ENCODE measurements around the gene ATP5PB.

Gene ATP5PB

DNA sequence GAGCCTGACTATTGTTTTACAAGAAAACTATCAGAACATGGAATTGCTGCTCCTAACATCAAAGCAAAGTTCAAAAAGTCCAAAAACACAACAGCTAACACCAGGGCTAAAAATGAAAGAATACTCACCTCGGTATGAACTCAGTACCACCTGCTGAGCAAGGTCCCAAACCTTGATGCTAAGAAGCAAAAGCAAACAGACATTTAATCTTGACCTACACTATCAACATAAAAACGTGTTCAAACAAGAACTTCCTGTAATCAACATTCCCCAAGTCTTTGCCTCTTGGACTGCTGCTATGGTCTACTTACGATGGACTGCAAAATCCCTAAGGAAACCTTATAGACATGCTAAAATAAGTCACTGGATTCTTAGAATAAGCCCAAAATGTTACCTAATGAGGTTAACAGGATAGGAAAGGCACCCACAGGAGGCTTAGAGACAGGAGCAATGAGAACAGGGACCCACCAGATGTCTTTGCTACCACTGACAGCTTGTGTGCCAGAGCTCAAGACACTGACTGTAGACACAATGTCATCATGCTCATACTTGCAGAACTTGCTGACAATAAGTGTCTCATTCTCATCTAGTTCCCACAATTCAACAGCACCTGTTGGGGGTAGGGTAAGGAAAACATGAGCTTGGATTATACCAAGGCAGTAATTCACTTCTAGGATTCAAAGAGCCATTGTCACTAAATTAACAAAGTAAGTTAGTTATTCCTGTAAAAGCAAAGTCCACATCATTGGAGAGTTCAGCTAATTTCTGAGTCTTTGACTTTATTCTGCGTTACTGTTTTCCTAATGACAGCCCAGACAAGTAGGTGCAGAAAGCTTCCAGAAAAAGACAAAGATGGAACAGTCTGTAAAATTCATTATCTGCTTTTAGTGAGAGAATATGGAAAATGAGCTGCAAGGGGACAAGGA lies 2.0 kb upstream of the ATP5PB start:
- DNase-seq = no peak

DNA sequence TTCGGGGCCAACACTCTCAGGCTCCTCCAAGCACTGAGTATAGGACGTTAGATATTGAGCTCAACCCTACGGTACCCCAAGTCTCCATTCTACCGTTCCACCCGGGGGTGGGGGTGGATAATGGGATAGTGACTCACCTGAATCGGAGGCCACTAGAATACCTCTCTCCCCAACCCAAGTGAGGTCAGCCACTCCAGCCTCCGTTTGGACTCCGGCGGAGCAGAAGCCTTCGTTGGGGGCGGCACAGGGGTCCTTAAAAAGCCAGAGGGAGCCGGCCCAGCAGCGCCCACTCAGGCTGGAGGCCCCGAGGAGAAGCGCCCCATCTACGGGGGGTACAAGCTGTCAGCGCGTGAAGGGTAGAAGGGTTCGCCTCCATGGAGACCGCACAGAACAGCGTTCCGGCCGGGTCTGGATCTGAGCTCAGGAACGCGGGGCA lies 764 bp upstream of the ATP5PB start:
- DNase-seq = peak; percentile 50

DNA sequence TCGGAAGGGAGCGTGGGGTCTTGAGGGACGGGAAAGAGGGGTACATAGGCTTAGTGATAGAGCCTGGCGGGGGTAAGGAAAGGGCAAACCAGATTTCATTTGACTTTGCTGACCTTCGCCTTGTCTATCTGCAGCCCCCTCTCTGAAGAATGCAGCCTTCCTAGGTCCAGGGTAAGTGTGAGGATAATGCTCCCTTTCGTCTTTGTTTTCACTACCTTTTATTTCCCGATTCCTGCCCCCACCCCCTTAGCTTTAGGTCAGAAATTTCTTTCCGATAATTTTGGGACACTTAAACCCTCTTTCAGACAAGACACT lies 396 bp downstream of the ATP5PB start:
- DNase-seq = no peak

DNA sequence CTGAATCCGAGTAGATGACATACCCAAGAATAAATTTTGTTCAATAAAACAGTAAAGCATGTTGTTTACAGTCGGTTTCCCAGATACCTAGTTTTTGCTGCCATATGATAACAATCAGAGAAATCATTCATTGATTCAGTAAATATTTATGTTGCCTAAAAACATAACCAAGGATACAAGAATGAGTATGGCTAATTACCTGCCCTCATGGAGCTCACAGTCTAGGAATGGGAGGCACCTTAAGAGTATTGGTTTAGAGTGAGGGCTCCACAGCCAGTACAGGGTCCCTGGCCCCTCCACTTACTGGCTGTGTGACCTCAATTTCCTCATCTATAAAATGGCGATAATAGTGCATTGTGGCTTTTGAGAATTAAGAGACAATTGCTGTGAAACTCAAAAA lies 921 bp downstream of the ATP5PB start:
- no peak for DNase-seq

DNA sequence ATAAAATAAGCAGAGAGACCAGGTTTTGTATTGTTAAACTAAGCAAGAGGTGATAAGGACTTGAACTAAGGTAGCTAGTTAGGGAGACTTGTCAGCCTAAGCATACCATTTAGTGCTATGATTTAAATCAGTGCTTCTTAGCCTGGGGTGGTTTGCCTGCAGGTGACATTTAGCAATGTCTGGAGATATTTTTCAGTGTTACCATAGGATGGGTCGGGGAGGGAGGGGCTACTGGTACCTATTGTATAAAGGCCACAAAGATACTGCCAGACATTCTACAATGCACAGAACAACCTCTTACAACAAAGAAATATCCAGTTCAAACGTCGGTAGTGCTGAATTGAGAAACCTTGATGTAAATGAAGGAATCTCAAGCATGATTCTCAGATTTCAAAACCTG lies 3.3 kb downstream of the ATP5PB start:
- DNase-seq = no peak

DNA sequence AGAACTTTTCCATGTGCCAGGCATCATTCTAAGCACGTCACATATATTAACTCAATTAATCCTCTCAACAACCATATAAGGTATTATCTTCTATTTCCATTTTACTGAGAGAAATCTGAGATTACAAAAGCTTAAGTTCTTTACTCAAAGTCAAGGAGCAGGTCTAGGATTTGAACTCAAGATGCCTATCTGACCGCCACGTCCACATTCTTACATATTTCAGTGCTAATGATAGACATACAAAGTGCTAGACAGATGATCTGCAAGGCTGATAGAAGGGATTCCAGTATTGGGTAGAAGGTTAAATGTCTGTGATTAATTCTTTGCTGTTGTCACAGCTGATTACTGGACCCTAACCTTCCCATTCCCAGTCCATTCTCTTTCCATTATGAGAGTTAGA lies 4.4 kb downstream of the ATP5PB start:
- no peak for DNase-seq

DNA sequence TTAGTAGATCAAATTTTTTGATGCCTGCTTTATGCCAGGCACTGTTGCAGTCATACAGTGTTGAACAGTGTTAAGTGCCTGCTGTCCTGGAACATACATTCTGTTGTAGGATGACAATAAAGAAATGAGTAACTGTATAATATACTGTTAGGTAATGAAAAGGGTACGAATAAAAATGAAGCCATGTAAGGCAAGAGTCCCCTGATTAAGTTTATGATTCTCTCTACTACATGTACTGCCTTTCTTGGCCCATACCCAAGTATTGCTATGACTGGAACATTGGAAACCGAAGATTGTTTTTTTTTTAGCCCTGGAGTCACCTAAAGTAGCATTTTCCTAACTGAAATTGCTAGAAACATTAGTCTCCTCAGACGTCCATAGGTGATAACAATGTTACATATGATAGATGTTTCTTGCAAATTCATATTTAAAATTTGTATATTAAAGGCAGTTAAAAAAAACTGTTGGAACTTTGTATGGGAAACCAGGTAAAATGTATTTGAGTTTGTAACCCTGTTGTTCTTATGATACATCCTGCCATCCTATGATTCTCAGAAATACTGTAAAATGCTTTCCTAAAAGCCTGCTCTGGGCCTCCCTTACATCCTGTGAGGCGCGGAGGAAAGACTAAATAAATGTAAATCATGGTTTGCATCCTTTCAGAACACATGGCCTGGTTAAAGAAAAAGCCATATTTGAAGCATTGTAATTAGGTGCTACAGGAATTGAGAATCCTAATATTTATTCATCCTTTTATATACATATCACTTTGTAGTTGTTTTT lies 5.8 kb downstream of the ATP5PB start:
- no peak for DNase-seq

DNA sequence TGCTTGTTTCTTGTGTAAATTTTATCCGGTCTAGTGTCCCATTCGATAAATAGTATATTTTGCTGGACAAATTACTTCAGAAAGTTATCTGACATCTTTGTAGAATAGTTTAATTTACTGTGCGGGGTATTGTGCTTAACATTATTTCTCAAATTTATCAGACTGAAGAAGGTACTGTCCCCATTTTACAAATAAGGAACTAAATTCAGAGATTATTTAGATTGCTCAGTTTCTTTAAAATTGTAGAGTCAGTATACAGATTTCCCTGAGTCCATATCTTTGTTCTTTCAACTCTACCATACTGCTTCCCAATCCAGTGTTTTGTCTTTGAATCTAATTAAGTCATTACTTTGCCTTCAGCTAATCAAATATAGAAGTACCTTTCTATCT lies 6.4 kb downstream of the ATP5PB start:
- no peak for DNase-seq

DNA sequence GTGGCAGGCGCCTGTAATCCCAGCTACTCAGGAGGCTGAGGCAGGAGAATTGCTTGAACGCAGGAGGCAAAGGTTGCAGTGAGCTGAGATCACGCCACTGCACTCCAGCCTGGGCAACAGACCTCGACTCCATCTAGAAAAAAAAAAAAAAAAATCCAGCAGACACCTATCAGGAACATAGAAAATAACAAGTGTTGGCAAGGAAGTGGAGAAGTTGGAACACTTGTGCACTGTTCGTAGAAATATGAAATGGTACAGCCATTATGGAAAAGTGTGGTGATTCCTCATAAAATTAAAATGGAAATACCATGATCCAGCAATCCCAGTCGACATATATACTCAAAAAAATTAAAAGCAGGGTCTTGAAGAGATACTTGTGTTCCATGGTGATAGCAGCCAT lies 12.5 kb downstream of the ATP5PB start:
- no peak for DNase-seq

DNA sequence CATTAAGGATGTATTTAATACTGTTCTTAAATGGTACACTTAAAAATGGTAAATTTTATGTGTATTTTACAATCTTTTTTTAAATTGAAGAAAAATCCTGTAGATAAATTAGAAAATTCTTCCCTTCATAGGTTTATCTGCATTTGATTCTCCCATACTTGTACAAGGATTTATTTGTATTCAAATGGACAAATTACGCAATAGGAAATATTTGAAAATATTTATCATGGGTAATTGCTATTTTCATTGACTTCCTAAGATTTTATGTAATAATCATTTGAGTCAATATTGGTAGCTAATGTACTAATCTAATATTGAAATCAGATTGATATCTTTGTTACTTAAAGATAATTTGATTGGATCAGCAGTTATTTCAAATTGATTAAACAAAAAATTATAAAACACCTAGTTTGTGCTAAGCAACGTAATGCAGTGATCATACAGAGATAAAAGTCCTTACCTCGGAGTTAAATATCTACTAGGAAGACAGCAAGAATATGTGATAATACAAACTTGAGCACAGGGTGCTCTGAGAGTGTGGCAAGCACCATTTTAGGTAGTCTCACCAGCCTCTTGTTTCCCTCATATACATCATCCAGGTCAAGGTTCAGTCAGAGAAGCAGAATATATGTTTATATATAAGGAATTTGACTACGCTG lies 13.2 kb downstream of the ATP5PB start:
- DNase-seq = no peak

DNA sequence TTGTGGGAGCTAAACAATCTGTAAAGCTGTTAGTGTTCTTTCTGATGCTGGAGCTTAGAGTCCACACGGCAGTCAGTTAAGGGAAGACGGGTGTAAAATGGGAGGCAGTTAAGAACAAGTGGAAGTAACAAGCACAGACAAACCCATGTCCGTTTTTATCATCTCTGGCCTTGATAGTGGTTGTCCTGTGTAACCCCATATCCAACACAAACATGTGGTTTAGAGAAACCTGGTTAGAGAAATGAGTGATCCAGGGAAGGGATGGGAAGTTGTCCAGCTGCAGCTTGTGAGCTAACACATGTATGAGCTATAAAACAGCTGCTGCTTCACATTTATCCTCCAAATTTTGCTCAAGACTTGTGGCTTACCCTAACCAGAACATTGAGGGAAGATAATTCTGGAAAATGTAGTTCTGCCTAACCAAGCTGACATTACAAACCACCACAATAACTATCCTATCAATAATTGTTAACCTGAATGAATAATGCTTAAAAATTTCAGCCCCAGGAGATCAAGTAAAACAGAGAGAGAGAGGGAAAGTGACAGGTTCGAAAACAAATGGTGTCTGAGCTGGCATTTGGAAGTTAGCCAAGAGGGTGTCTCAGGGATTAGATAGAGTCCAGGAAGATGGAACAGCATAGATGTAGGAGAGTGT lies 13.9 kb downstream of the ATP5PB start:
- no peak for DNase-seq

DNA sequence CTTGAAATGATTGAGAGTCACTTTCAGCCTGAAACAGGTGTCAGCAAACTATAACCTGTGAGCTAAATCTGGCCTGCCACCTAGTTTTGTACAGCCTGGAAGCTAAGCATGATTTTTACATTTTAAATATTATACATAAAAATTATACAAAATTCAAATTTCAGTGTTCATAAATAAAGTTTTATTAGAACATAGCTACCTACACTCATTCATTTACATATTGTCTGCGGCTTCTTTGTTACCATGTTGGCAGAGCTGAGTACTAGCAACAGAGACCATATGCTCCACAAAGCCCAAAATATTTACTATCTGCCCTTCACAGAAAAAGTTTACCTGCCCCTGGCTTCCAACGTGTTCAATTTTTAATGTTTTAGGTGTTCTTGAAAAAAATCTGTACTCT lies 16.5 kb downstream of the ATP5PB start:
- DNase-seq = no peak

DNA sequence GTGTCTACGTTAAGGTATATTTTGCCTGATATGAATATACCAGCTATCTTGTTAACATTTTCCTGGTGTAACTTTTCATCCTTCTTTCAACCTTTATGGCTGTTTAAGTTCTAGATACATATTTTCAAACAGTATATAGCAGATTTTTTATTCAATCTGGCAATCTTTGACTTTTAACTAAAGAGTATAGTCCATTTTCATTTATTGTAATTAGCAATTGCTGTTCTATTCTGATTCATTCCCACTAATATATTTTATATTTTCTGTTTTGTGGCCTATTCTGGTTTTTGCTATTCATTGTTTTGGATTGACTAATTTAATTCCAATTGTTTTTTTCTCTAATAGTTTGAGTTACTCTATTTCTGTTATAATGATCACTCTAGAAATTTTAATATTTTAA lies 17.2 kb downstream of the ATP5PB start:
- DNase-seq = no peak

DNA sequence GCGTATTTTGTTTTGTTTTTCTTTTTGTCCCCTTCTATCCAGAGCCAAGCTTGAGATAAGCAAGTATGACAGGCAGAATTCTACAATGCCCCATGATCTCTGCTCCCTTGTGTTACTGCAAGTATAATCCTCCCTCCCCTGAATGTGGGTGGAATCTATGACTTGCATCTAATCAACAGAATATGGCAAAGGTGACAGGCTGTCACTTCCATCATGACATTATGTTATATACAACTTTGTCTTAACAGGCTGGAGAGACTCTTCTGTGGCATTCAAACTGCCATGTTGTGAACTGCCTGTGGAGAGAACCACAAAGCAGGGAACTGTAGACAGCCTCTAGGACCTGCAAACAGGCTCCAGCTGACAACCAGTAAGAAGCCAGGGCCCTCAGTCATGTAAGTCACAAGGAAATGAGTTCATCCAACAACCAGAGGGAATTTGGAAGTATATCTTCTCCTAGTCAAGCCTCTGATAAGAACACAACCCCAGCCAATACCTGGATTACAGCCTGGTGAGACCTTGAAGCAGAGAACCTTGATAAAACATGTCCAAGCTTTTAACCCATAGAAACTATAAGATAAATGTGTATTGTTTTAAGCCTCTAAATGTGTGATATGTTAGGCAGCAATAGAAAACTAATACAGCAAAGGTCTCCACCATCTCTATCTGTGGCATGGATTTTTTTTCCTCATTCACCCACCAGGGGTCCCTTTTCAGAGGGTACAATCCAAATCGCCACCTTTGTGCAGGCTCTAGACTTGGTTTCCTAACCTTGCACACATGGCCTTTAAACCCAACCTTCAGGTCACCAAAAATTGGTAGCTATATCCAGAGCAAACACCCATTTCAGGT lies 18.8 kb downstream of the ATP5PB start:
- no peak for DNase-seq

DNA sequence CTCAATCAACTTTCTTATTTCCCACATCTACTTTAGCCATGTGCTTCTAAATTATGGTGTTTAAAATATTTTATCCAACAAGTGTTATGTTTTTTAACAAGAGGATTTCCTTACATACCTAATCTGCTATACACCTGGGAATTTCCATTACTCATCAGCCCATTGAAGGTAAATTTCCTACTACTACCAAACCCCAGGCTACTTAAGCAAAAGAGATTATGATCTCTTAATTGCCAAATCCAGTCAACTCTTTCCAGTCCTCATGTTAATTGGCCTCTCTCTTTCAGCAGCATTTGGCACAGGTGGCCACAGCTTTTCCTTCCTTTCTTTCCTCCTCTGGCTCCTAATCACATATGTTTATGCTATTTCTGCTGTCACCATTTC lies 19.4 kb downstream of the ATP5PB start:
- no peak for DNase-seq

DNA sequence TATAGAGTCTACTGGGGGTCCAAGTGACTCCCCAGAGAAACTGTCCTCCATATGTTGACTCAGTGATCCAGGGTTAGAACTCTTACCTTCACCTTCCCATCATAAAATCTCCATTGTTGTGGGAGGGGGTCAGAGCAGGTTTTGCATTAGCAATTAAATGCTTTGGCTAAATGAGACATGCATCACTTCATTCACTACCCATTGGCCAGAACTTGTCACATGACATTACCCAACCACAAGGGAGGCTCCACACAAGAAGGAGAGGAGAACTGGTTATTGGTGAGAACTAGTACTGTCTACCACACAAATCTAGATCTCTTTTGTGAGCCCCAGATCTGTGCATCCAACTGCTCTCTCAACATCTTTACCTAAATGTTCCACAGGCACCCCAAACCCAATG lies 20.3 kb downstream of the ATP5PB start:
- no peak for DNase-seq

DNA sequence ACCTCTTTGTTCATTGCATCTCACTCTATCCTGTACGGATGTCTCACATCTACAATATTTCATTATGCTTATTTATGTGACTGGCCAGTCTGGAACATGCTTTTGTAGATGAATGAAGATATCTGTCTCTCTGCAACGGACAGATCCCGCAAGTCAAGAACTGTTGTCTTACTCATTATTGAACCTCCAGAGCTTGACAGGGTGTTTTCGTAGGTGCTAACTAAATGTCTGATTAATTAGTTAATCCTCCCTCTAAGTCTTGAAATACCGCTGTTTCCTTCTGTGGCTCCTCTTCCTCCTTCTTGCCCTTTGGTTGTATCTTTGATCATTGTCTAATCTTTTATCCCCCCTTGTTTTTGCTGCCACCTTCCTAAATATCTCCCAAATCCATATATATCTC lies 21.3 kb downstream of the ATP5PB start:
- no peak for DNase-seq

DNA sequence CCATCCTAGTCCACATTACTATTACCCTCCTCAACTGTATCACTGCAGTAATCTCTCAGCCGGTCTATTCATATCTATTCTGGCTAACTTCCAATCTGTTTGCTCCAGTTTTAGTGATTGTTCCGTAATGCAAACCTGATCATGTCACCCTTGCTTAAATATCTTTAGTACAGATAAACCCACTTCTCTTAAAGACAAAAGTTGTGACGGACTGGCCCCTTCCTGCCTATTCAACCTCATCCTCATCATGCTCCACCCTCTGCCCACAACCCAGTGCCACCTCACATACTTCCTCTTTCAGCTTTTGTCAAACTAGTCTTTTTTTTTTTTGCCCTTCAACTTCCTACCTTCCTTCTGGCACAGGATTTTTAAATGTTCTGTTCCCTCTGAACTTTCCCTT lies 21.7 kb downstream of the ATP5PB start:
- peak; percentile 70 for DNase-seq

DNA sequence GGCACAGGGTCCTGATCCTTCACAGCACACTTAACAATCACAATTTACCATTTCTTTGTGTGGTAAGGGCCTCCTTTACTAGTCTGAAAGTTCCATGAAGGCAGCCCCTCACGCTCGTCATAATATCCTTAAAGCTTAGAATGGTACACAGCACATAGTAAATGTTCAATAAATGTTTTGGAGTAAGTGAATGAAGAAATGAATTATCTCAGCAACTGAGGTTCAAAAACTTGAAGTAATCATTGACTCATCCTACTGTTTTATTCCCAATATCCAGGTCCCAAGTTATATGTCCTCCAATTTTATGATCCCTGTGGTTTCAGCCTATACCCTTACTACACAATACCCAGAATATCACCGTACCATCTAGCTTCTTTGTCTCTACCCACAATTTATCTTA lies 22.3 kb downstream of the ATP5PB start:
- no peak for DNase-seq

DNA sequence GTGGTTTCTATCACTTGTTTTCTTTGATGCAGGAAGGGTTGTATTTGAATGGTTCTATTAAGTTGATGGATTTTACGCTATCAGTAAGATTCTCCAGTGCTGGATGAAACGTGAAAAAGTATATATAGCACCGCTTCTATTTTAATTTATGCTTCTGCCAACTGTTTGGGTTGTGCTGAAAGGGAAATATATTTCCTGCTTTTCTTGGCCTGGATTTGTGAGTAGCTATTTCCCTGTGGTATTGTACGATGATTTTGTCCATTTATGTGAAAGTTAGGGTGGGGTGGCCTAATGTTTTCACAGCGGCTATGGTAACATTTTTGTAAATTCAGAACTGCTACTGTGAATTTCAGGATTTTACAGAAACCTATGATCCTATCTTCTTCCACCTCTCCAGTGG lies 24.8 kb downstream of the ATP5PB start:
- DNase-seq = no peak

DNA sequence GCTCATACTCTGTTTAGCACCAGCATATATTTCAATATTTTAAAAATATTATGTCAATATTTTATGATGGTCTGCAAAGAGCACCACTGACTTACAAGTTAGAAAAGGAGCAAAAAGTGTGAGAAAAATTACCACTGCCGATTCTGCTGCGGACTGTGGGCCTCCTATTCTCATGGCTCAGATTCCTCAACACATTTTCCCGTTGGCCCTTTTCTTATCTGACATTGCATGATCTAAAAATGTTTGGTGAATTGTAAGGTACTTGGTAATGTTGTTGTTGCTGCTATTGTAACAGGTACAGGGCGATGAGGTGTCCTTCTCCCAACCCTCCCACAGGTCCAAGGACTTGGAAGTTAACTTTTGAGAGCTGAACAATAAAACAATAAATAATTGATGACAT lies 25.3 kb downstream of the ATP5PB start:
- DNase-seq = no peak

DNA sequence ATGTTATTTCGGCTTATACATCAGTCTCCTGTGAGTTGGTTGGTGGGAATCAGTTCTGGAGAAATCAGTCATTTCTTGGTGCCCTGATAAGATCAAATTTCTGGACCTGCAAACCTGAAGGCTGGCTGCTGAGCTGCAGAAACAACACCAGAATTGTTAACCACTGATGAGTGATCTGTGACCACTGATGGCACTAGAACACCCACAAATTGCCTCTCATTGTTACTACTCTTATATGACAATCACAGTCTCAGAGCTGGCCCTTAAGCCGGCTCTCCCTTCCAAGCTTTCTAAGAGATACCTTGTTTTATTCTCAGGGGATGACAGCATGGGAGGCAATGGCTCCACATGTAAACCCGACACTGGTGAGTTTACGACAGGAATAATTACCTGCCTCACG lies 26.4 kb downstream of the ATP5PB start:
- DNase-seq = peak; percentile 62

All from stimulated activated CD4-positive, alpha-beta T cell treated with anti-CD3 and anti-CD28 coated beads, Interleukin-15, amount 100 ng/mL, for 24 hours (primary cell).